ENCODE data around the gene DNAH14. TPM values are rescaled to one million over a fixed set of nuclear protein-coding genes. Genes with fewer than 3 reads are reported as not detected.

Gene DNAH14
- total and polyA plus RNA-seq, 2 donors (not counting 3 experiments of a cell fraction or from before 2014, with no cell fraction given) = 1.5 to 7.1 TPM

GRCh38 chr1:225113265-225113664, 183.8 kb downstream of the DNAH14 start:
- no peaks in the 10 kb centered on the region for H3K9me3 ChIP-seq (replicated peaks; ENCODE audit: control insufficient read depth, insufficient read depth, low read length)
- H3K9me1 ChIP-seq (replicated peaks; ENCODE audit: control insufficient read depth, extremely low read depth, insufficient read depth, low read length) = no peaks in the 10 kb centered on the region
- no peak overlapping the region for H3K9ac ChIP-seq (replicated peaks; ENCODE audit: extremely low read depth, insufficient read depth, low read length)
- H2AFZ ChIP-seq (ENCODE audit: low read depth, low read length) = no peak overlapping the region
- DNase-seq (ENCODE audit: low read depth, low spot score) = no peak
- FAIRE-seq = no peak
- POLR2A ChIA-PET = no interaction called here
- CTCF ChIA-PET = no interaction called here
- dilution Hi-C loops (cut with MboI; ENCODE audit: extremely low pct_ligation_motif_present, low sequenced_read_pairs) (no loop called here), intact Hi-C loops (cut with micrococcal nuclease) (no loop called here)
- no peaks in the 10 kb centered on the region for H4K20me1 ChIP-seq (replicated peaks; ENCODE audit: control insufficient read depth, extremely low read depth, insufficient read depth, low read length)
- no peaks in the 10 kb centered on the region for H3K36me3 ChIP-seq (ENCODE audit: control insufficient read depth in 2 of 2, extremely low read depth in 1 of 2, insufficient read depth in 2 of 2, low read length in 2 of 2)
- no peak overlapping the region for H3K4me3 ChIP-seq (replicated peaks in 1 of 3; ENCODE audit: insufficient read depth in 1 of 3, low read depth in 1 of 3, low read length in 3 of 3)
- H3K79me2 ChIP-seq (ENCODE audit: control insufficient read depth, insufficient read depth, low read length) = no peaks in the 10 kb centered on the region
- no peaks in the 10 kb centered on the region for H3K4me1 ChIP-seq (ENCODE audit: control insufficient read depth, extremely low read depth, insufficient read depth, low read length)
- TF ChIP-seq FOS (IDR thresholded peaks at IDR 0.05; ENCODE audit: borderline replicate concordance, insufficient read depth, low read length) (no peak), CTCF (IDR thresholded peaks at IDR 0.05; ENCODE audit: extremely low read depth in 1 of 2, insufficient read depth in 1 of 2, low read depth in 1 of 2, low read length in 2 of 2) (no peak), MYC (IDR thresholded peaks at IDR 0.05; ENCODE audit: low read depth, low read length) (no peak)
- H3K4me2 ChIP-seq (ENCODE audit: insufficient read depth, low read length) = no peak overlapping the region
- H3K27ac ChIP-seq (ENCODE audit: insufficient read depth, low read depth, low read length) = no peak overlapping the region
- BruUV-seq (replicated peaks) = no TSS peak
- H3K27me3 ChIP-seq (ENCODE audit: control insufficient read depth in 2 of 2, insufficient read depth in 2 of 2, low read length in 2 of 2) = no peaks in the 10 kb centered on the region

- no TSS peak for BruUV-seq (replicated peaks)
- POLR2A ChIA-PET = no interaction called here
- TF ChIP-seq CTCF (IDR thresholded peaks at IDR 0.05; ENCODE audit: extremely low read depth in 1 of 2, insufficient read depth in 1 of 2, low read depth in 1 of 2, low read length in 2 of 2) (no peak), EZH2 (IDR thresholded peaks at IDR 0.05; ENCODE audit: borderline replicate concordance, low read depth, low read length, severe bottlenecking) (no peak), MAX (IDR thresholded peaks at IDR 0.05; ENCODE audit: insufficient read depth, insufficient read length) (no peak), GATA2 (IDR thresholded peaks at IDR 0.05; ENCODE audit: insufficient read depth, insufficient read length, low read depth, low read length) (no peak), POLR2AphosphoS5 (IDR thresholded peaks at IDR 0.05; ENCODE audit: insufficient read depth, low read depth, low read length) (no peak), POLR2A (IDR thresholded peaks at IDR 0.05; ENCODE audit: low read depth, low read length) (no peak), MYC (IDR thresholded peaks at IDR 0.05; ENCODE audit: low read depth, low read length) (no peak), JUN (IDR thresholded peaks at IDR 0.05; ENCODE audit: borderline replicate concordance, insufficient read depth, insufficient read length, low read depth) (no peak)
- intact Hi-C loops (cut with micrococcal nuclease) (no loop called here), dilution Hi-C loops (cut with MboI; ENCODE audit: extremely low pct_ligation_motif_present, low sequenced_read_pairs) (no loop called here)
- Histone ChIP-seq H3K36me3 (ENCODE audit: control insufficient read depth in 2 of 2, extremely low read depth in 1 of 2, insufficient read depth in 2 of 2, low read length in 2 of 2) (no peaks in the 10 kb centered on the region), H3K27me3 (ENCODE audit: control insufficient read depth in 2 of 2, insufficient read depth in 2 of 2, low read length in 2 of 2) (no peaks in the 10 kb centered on the region), H3K27ac (ENCODE audit: insufficient read depth, low read depth, low read length) (no peak overlapping the region), H3K4me2 (ENCODE audit: insufficient read depth, low read length) (no peak overlapping the region), H3K4me3 (replicated peaks in 1 of 3; ENCODE audit: insufficient read depth in 1 of 3, low read depth in 1 of 3, low read length in 3 of 3) (no peak overlapping the region), H3K9me1 (replicated peaks; ENCODE audit: control insufficient read depth, extremely low read depth, insufficient read depth, low read length) (no peaks in the 10 kb centered on the region), H3K4me1 (ENCODE audit: control insufficient read depth, extremely low read depth, insufficient read depth, low read length) (no peaks in the 10 kb centered on the region), H2AFZ (ENCODE audit: low read depth, low read length) (no peak overlapping the region), H3K79me2 (ENCODE audit: control insufficient read depth, insufficient read depth, low read length) (no peaks in the 10 kb centered on the region), H3K9ac (replicated peaks; ENCODE audit: extremely low read depth, insufficient read depth, low read length) (no peak overlapping the region), H3K9me3 (replicated peaks; ENCODE audit: control insufficient read depth, insufficient read depth, low read length) (no peaks in the 10 kb centered on the region), H4K20me1 (replicated peaks; ENCODE audit: control insufficient read depth, extremely low read depth, insufficient read depth, low read length) (no peaks in the 10 kb centered on the region)
- CTCF ChIA-PET = no interaction called here
- no peak for DNase-seq (ENCODE audit: low read depth, low spot score)
- FAIRE-seq = no peak
These were observed 185.0 kb downstream of the DNAH14 start for GRCh38 chr1:225114354-225114990.

Measured in endothelial cell of umbilical vein (primary cell).